Endothelial cell of umbilical vein (primary cell): Measurements from ENCODE around the gene HES3. TPM values are rescaled to one million over a fixed set of nuclear protein-coding genes. Genes with fewer than 3 reads are reported as not detected.

ENCODE experiments used
- BruUV-seq: library from RNA; stranded (reverse); fragments of 400-500 nt; replicated peaks from 2 replicates; lab custom pipeline; 2021; lab: Mats Ljungman, UMichigan
- CTCF ChIA-PET: fragments of 300-600, 350-600 bp; sonication (Branson Sonifier 250); formaldehyde crosslinking; loops from one replicate; lab custom pipeline; 2021; ENCODE audit warnings: antibody characterized with exemption, inconsistent platforms; lab: Charles Lee
- POLR2A ChIA-PET: fragments of 300-600, 350-600 bp; sonication (Branson Sonifier 250); formaldehyde crosslinking; loops from one replicate; lab custom pipeline; 2021; ENCODE audit warnings: antibody characterized with exemption, inconsistent platforms; lab: Charles Lee
- DNase-seq: peaks from one replicate; pipeline ENCODE4 v3.0.0-alpha.2; 2011; ENCODE audit warnings: low read depth, low spot score
- FAIRE-seq: peaks from 2 replicates; lab custom pipeline; 2011; peaks lifted over from hg19 to GRCh38; lab: Jason Lieb, UNC
- H2AFZ ChIP-seq: 2 replicates; pipeline ENCODE4 v1.6.0; 2012; ENCODE audit warnings: low read depth, low read length, control low read depth, inconsistent platforms
- H3K27ac ChIP-seq: 2 replicates; pipeline ENCODE4 v1.5.1; 2011; ENCODE audit warnings: low read depth, mild to moderate bottlenecking, control low read depth, low read length, moderate library complexity; ENCODE audit not compliant: insufficient read depth
- H3K27me3 ChIP-seq, 2 experiments: 2 replicates each; pipeline versions ENCODE4 v1.6.0 to v1.6.1; 2011; ENCODE audit warnings: low read length in 2 of 2, mixed read lengths in 1 of 2; ENCODE audit not compliant: control insufficient read depth in 2 of 2, insufficient read depth in 2 of 2
- H3K36me3 ChIP-seq, 2 experiments: 2 replicates in 1 of 2; 3 replicates in 1 of 2; pipeline ENCODE4 v1.5.1; 2011; ENCODE audit warnings: low read length in 2 of 2, mild to moderate bottlenecking in 1 of 2, moderate library complexity in 1 of 2; ENCODE audit not compliant: control insufficient read depth in 2 of 2, insufficient read depth in 2 of 2; ENCODE audit errors: extremely low read depth in 1 of 2
- H3K4me1 ChIP-seq: 3 replicates; pipeline ENCODE4 v1.5.1; 2011; ENCODE audit warnings: mild to moderate bottlenecking, low read length; ENCODE audit not compliant: control insufficient read depth, insufficient read depth; ENCODE audit errors: extremely low read depth
- H3K4me2 ChIP-seq: 2 replicates; pipeline ENCODE4 v1.6.1; 2011; ENCODE audit warnings: low read length, control low read depth, mixed read lengths; ENCODE audit not compliant: insufficient read depth
- H3K4me3 ChIP-seq, 3 experiments: fragments of 200-600 bp in 1 of 3; sonication (generic), shearing (Covaris generic) in 1 of 3; replicated peaks in 1 of 3; 2 replicates each; pipeline ENCODE4 v1.5.1; 2011 to 2016; ENCODE audit warnings: control low read depth in 3 of 3, low read length in 3 of 3, mild to moderate bottlenecking in 2 of 3, inconsistent platforms in 1 of 3, low read depth in 1 of 3, moderate library complexity in 1 of 3; ENCODE audit not compliant: insufficient read depth in 1 of 3
- H3K79me2 ChIP-seq: 2 replicates; pipeline ENCODE4 v1.6.0; 2012; ENCODE audit warnings: low read length, inconsistent platforms; ENCODE audit not compliant: control insufficient read depth, insufficient read depth
- H3K9ac ChIP-seq: replicated peaks from 2 replicates; pipeline ENCODE3; 2011; ENCODE audit warnings: low read length, control low read depth; ENCODE audit not compliant: insufficient read depth; ENCODE audit errors: extremely low read depth
- H3K9me1 ChIP-seq: replicated peaks from 3 replicates; pipeline ENCODE4 v1.6.0; 2011; ENCODE audit warnings: mild to moderate bottlenecking, low read length; ENCODE audit not compliant: control insufficient read depth, insufficient read depth; ENCODE audit errors: extremely low read depth
- H3K9me3 ChIP-seq: replicated peaks from 2 replicates; pipeline ENCODE4 v1.5.1; 2012; ENCODE audit warnings: low read length, inconsistent platforms; ENCODE audit not compliant: control insufficient read depth, insufficient read depth
- H4K20me1 ChIP-seq: replicated peaks from 2 replicates; pipeline ENCODE3; 2011; ENCODE audit warnings: mild to moderate bottlenecking, low read length; ENCODE audit not compliant: control insufficient read depth, insufficient read depth; ENCODE audit errors: extremely low read depth
- CTCF ChIP-seq, 2 donors: IDR thresholded peaks; 1 replicate in 1 of 2; 2 replicates in 1 of 2; pipeline ENCODE4 v1.5.1; 2011; ENCODE audit warnings: low read length in 2 of 2, mild to moderate bottlenecking in 2 of 2, moderate library complexity in 2 of 2, control low read depth in 1 of 2, inconsistent platforms in 1 of 2, low read depth in 1 of 2; ENCODE audit not compliant: insufficient read depth in 1 of 2; ENCODE audit errors: extremely low read depth in 1 of 2
- EZH2 ChIP-seq: IDR thresholded peaks from 2 replicates; pipeline ENCODE4 v1.6.1; 2012; ENCODE audit warnings: borderline replicate concordance, low read depth, mild to moderate bottlenecking, moderate library complexity, low read length, inconsistent platforms; ENCODE audit not compliant: severe bottlenecking
- FOS ChIP-seq: IDR thresholded peaks from 2 replicates; pipeline ENCODE4 v1.6.1; 2011; ENCODE audit warnings: mild to moderate bottlenecking, low read length, moderate library complexity, borderline replicate concordance; ENCODE audit not compliant: insufficient read depth
- GATA2 ChIP-seq: IDR thresholded peaks from 2 replicates; pipeline ENCODE4 v1.7.0; 2011; ENCODE audit warnings: low read depth, mild to moderate bottlenecking, moderate library complexity, mixed read lengths, low read length; ENCODE audit not compliant: insufficient read length, insufficient read depth
- JUN ChIP-seq: IDR thresholded peaks from 2 replicates; pipeline ENCODE4 v1.6.1; 2011; ENCODE audit warnings: borderline replicate concordance, low read depth; ENCODE audit not compliant: insufficient read length, insufficient read depth
- MYC ChIP-seq: IDR thresholded peaks from one replicate; pipeline ENCODE4 v1.6.1; 2011; ENCODE audit warnings: mild to moderate bottlenecking, low read depth, low read length
- POLR2A ChIP-seq: IDR thresholded peaks from 2 replicates; pipeline ENCODE4 v1.6.1; 2012; ENCODE audit warnings: low read depth, mild to moderate bottlenecking, control low read depth, low read length
- POLR2AphosphoS5 ChIP-seq: IDR thresholded peaks from 2 replicates; pipeline ENCODE4 v1.6.1; 2012; ENCODE audit warnings: low read depth, mild to moderate bottlenecking, control low read depth, low read length, moderate library complexity; ENCODE audit not compliant: insufficient read depth
- dilution Hi-C: fragments of 300-500 bp; cut with MboI; formaldehyde crosslinking; loops from one replicate; pipeline ENCODE4 v1.15.0; 2019; ENCODE audit warnings: low sequenced_read_pairs; ENCODE audit not compliant: extremely low pct_ligation_motif_present
- intact Hi-C: fragments of 100-400 bp; cut with micrococcal nuclease; formaldehyde crosslinking; loops from one replicate; pipeline ENCODE4 v1.10.0; 2022
- polyA plus RNA-seq, 4 experiments: library from polyadenylated mRNA; depleted of rRNA in 3 of 4; stranded (reverse) in 3 of 4; unstranded in 1 of 4; fragments of >200 nt; gene quantifications; 2 replicates each; pipeline versions ENCODE4 v1.2.1 to v1.2.3, GENCODE V29; 2011 to 2012; ENCODE audit warnings: missing spikeins in 1 of 4
- total RNA-seq: library from RNA; stranded (reverse); gene quantifications from 2 replicates; pipeline ENCODE4 v1.2.3, GENCODE V29; 2021
- TF ChIP-seq, protein P1 (sequence below): IDR thresholded peaks from 2 replicates; pipeline ENCODE4 v1.6.1; 2011; ENCODE audit not compliant: insufficient read depth, insufficient read length

Gene HES3
- total and polyA plus RNA-seq, 2 donors (not counting 3 experiments of a cell fraction or from before 2014, with no cell fraction given): not detected

DNA sequence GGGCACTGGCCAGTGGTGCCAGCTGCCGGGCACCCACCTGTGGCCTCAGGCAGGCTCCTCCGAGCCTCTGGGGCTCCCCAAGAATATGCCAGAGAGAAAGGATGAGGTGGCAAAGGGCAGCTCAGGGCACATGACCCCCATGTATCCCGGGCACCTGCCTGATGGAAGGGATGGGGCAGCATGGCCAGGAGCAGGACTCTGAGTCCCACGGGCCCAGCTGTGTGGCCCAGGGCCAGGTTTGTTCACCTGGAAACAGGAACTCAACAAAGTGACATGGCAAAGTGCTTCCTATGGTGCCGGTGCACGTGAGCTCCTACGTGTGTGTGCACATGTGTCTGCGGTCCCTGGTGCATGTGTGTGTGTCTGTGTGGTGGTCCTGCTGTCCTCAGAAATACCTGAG is 26.4 kb downstream of the HES3 start:
- Histone ChIP-seq H3K27ac (no peak overlapping the region), H3K4me3 (no peak overlapping the region), H3K9ac (no peak overlapping the region), H3K9me1 (no peaks in the 10 kb centered on the region), H3K27me3 (no peaks in the 10 kb centered on the region), H3K36me3 (no peaks in the 10 kb centered on the region), H3K4me2 (no peak overlapping the region), H3K9me3 (no peaks in the 10 kb centered on the region), H2AFZ (no peak overlapping the region), H3K4me1 (no peaks in the 10 kb centered on the region), H4K20me1 (no peaks in the 10 kb centered on the region), H3K79me2 (no peaks in the 10 kb centered on the region)
- dilution Hi-C loops (no loop called here), intact Hi-C loops (no loop called here)
- POLR2A ChIA-PET: no interaction called here
- TF ChIP-seq, protein P1, sequence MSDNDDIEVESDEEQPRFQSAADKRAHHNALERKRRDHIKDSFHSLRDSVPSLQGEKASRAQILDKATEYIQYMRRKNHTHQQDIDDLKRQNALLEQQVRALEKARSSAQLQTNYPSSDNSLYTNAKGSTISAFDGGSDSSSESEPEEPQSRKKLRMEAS: no peak
- TF ChIP-seq CTCF (IDR thresholded peaks at IDR 0.05; ENCODE audit: extremely low read depth in 1 of 2, insufficient read depth in 1 of 2, low read depth in 1 of 2, low read length in 2 of 2): no peak
- TF ChIP-seq JUN: no peak
- no peak for TF ChIP-seq POLR2A
- TF ChIP-seq MYC: no peak
- TF ChIP-seq GATA2: no peak
- TF ChIP-seq EZH2: no peak
- no peak for TF ChIP-seq FOS
- TF ChIP-seq POLR2AphosphoS5: no peak
- FAIRE-seq (no peak), DNase-seq (no peak)
- CTCF ChIA-PET: no interaction called here
- no TSS peak for BruUV-seq
